ENCODE measurements around the gene RFFL. TPM values are rescaled to one million over a fixed set of nuclear protein-coding genes. Genes with fewer than 3 reads are reported as not detected.
A peak's percentile ranks its signal among the peaks of the same experiment; 100 is the strongest.

The RFFL gene
- total and polyA plus RNA-seq, 9 of the 15 experiments (the other 6 are each of a cell fraction or from before 2014, with no cell fraction given) = 3.4 to 18.1 (median 12.8) TPM

- TF ChIP-seq ETV6 (IDR thresholded peaks at IDR 0.05; ENCODE audit: borderline replicate concordance in 1 of 2, low read depth in 2 of 2, low read length in 1 of 2) = peak in 1 of 2 experiments; percentile 71; a peak in 1 of 4 replicates
- TF ChIP-seq ETV6 (CRISPR knock-in tag; IDR thresholded peaks at IDR 0.05; ENCODE audit: borderline replicate concordance) = no peak
- TF ChIP-seq, protein P1, sequence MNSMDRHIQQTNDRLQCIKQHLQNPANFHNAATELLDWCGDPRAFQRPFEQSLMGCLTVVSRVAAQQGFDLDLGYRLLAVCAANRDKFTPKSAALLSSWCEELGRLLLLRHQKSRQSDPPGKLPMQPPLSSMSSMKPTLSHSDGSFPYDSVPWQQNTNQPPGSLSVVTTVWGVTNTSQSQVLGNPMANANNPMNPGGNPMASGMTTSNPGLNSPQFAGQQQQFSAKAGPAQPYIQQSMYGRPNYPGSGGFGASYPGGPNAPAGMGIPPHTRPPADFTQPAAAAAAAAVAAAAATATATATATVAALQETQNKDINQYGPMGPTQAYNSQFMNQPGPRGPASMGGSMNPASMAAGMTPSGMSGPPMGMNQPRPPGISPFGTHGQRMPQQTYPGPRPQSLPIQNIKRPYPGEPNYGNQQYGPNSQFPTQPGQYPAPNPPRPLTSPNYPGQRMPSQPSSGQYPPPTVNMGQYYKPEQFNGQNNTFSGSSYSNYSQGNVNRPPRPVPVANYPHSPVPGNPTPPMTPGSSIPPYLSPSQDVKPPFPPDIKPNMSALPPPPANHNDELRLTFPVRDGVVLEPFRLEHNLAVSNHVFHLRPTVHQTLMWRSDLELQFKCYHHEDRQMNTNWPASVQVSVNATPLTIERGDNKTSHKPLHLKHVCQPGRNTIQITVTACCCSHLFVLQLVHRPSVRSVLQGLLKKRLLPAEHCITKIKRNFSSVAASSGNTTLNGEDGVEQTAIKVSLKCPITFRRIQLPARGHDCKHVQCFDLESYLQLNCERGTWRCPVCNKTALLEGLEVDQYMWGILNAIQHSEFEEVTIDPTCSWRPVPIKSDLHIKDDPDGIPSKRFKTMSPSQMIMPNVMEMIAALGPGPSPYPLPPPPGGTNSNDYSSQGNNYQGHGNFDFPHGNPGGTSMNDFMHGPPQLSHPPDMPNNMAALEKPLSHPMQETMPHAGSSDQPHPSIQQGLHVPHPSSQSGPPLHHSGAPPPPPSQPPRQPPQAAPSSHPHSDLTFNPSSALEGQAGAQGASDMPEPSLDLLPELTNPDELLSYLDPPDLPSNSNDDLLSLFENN (IDR thresholded peaks at IDR 0.05; ENCODE audit: low read depth in 2 of 2, low read length in 2 of 2) = 0 out of 4 replicates have a peak, but pooled peaks of 1 of the 2 experiments have one; percentile 43
- peak; percentile 68; the same call in 1 of the 2 replicates for TF ChIP-seq DPF2 (IDR thresholded peaks at IDR 0.05)
- TF ChIP-seq EP300 (IDR thresholded peaks at IDR 0.05; ENCODE audit: low read length) = peak; percentile 58
- peak; percentile 69 for TF ChIP-seq NCOR1 (IDR thresholded peaks at IDR 0.05)
- TF ChIP-seq ETV1 (tag; conservative IDR thresholded peaks at IDR 0.05; ENCODE audit: low read depth) = peak; percentile 46
- TF ChIP-seq, protein P2, sequence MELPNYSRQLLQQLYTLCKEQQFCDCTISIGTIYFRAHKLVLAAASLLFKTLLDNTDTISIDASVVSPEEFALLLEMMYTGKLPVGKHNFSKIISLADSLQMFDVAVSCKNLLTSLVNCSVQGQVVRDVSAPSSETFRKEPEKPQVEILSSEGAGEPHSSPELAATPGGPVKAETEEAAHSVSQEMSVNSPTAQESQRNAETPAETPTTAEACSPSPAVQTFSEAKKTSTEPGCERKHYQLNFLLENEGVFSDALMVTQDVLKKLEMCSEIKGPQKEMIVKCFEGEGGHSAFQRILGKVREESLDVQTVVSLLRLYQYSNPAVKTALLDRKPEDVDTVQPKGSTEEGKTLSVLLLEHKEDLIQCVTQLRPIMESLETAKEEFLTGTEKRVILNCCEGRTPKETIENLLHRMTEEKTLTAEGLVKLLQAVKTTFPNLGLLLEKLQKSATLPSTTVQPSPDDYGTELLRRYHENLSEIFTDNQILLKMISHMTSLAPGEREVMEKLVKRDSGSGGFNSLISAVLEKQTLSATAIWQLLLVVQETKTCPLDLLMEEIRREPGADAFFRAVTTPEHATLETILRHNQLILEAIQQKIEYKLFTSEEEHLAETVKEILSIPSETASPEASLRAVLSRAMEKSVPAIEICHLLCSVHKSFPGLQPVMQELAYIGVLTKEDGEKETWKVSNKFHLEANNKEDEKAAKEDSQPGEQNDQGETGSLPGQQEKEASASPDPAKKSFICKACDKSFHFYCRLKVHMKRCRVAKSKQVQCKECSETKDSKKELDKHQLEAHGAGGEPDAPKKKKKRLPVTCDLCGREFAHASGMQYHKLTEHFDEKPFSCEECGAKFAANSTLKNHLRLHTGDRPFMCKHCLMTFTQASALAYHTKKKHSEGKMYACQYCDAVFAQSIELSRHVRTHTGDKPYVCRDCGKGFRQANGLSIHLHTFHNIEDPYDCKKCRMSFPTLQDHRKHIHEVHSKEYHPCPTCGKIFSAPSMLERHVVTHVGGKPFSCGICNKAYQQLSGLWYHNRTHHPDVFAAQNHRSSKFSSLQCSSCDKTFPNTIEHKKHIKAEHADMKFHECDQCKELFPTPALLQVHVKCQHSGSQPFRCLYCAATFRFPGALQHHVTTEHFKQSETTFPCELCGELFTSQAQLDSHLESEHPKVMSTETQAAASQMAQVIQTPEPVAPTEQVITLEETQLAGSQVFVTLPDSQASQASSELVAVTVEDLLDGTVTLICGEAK (IDR thresholded peaks at IDR 0.05) = no peak
- TF ChIP-seq, protein P2 (CRISPR knock-in tag; IDR thresholded peaks at IDR 0.05) = no peak
- TF ChIP-seq, protein P3, sequence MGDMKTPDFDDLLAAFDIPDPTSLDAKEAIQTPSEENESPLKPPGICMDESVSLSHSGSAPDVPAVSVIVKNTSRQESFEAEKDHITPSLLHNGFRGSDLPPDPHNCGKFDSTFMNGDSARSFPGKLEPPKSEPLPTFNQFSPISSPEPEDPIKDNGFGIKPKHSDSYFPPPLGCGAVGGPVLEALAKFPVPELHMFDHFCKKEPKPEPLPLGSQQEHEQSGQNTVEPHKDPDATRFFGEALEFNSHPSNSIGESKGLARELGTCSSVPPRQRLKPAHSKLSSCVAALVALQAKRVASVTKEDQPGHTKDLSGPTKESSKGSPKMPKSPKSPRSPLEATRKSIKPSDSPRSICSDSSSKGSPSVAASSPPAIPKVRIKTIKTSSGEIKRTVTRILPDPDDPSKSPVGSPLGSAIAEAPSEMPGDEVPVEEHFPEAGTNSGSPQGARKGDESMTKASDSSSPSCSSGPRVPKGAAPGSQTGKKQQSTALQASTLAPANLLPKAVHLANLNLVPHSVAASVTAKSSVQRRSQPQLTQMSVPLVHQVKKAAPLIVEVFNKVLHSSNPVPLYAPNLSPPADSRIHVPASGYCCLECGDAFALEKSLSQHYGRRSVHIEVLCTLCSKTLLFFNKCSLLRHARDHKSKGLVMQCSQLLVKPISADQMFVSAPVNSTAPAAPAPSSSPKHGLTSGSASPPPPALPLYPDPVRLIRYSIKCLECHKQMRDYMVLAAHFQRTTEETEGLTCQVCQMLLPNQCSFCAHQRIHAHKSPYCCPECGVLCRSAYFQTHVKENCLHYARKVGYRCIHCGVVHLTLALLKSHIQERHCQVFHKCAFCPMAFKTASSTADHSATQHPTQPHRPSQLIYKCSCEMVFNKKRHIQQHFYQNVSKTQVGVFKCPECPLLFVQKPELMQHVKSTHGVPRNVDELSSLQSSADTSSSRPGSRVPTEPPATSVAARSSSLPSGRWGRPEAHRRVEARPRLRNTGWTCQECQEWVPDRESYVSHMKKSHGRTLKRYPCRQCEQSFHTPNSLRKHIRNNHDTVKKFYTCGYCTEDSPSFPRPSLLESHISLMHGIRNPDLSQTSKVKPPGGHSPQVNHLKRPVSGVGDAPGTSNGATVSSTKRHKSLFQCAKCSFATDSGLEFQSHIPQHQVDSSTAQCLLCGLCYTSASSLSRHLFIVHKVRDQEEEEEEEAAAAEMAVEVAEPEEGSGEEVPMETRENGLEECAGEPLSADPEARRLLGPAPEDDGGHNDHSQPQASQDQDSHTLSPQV (IDR thresholded peaks at IDR 0.05) = 0 out of 2 replicates have a peak, but pooled peaks have one; percentile 49
- TF ChIP-seq NEUROD1 (IDR thresholded peaks at IDR 0.05; ENCODE audit: borderline replicate concordance, low read depth, low read length, partially characterized antibody) = no peak
These were observed 74.9 kb downstream of the RFFL start (continued) for GRCh38 chr17:34988644-34989043.

Data from K562 (cell line).